ENCODE results near the gene OR9Q1.

The OR9Q1 gene

GRCh38 chr11:58060939-58061672 lies 37.4 kb downstream of the OR9Q1 start:
- no peak for DNase-seq (ENCODE audit: low read depth)
- in situ Hi-C loops (cut with HindIII; ENCODE audit: low sequenced_read_pairs), result no loop called here
- no peak for TF ChIP-seq CTCF (IDR thresholded peaks at IDR 0.05; ENCODE audit: low read depth, low read length, missing control alignments)
- H3K4me3 ChIP-seq (ENCODE audit: low read depth, low read length), result no peak overlapping the region

GRCh38 chr11:58061813-58062212 lies 38.1 kb downstream of the OR9Q1 start:
- in situ Hi-C loops (cut with HindIII; ENCODE audit: low sequenced_read_pairs), result no loop called here
- TF ChIP-seq CTCF (IDR thresholded peaks at IDR 0.05; ENCODE audit: low read depth, low read length, missing control alignments), result no peak

GRCh38 chr11:58067685-58068084 lies 44.0 kb downstream of the OR9Q1 start:
- TF ChIP-seq CTCF (IDR thresholded peaks at IDR 0.05; ENCODE audit: low read depth, low read length, missing control alignments), result no peak
- no peak overlapping the region for H3K4me3 ChIP-seq (ENCODE audit: low read depth, low read length)
- no peak for DNase-seq (ENCODE audit: low read depth)
- in situ Hi-C loops (cut with HindIII; ENCODE audit: low sequenced_read_pairs), result no loop called here

More at GRCh38 chr11:58061813-58062212, 38.1 kb downstream of the OR9Q1 start:
- DNase-seq (ENCODE audit: low read depth), result peak; percentile 12
- no peak overlapping the region for H3K4me3 ChIP-seq (ENCODE audit: low read depth, low read length)

- no peak for TF ChIP-seq CTCF (IDR thresholded peaks at IDR 0.05; ENCODE audit: low read depth, low read length, missing control alignments)
- DNase-seq (ENCODE audit: low read depth), result no peak
- no peak overlapping the region for H3K4me3 ChIP-seq (ENCODE audit: low read depth, low read length)
- in situ Hi-C loops (cut with HindIII; ENCODE audit: low sequenced_read_pairs), result no loop called here
Observed at GRCh38 chr11:58068655-58069054, 45.0 kb downstream of the OR9Q1 start.

- TF ChIP-seq CTCF (IDR thresholded peaks at IDR 0.05; ENCODE audit: low read depth, low read length, missing control alignments), result no peak
- no peak overlapping the region for H3K4me3 ChIP-seq (ENCODE audit: low read depth, low read length)
- in situ Hi-C loops (cut with HindIII; ENCODE audit: low sequenced_read_pairs), result no loop called here
- DNase-seq (ENCODE audit: low read depth), result no peak
Observed at GRCh38 chr11:58070585-58070984, 46.9 kb downstream of the OR9Q1 start.

GRCh38 chr11:58075781-58076180 lies 52.1 kb downstream of the OR9Q1 start:
- H3K4me3 ChIP-seq (ENCODE audit: low read depth, low read length), result no peak overlapping the region
- no peak for TF ChIP-seq CTCF (IDR thresholded peaks at IDR 0.05; ENCODE audit: low read depth, low read length, missing control alignments)
- no peak for DNase-seq (ENCODE audit: low read depth)
- in situ Hi-C loops (cut with HindIII; ENCODE audit: low sequenced_read_pairs), result no loop called here
